GM10248 (cell line): ENCODE data around the gene GPR108.
A peak's percentile ranks its signal among the peaks of the same experiment; 100 is the strongest.
"Not testable (repeated sequence)": the region's sequence is repeated elsewhere in the genome, so short reads cannot be mapped to it uniquely, and the experiment has no call there.

Source experiments
- CTCF ChIA-PET: fragments of 300-600 bp; sonication (Branson Sonifier 250); formaldehyde crosslinking; extraction: SDS; loops from one replicate; lab custom pipeline; 2021; ENCODE audit warnings: antibody characterized with exemption; lab: Yijun Ruan, JAX
- POLR2A ChIA-PET: fragments of 350-650 bp; sonication (Branson Sonifier 250); formaldehyde crosslinking; extraction: SDS; loops from one replicate; lab custom pipeline; 2020; ENCODE audit warnings: antibody characterized with exemption; lab: Yijun Ruan, JAX
- DNase-seq: peaks from one replicate; pipeline ENCODE4 v3.0.0; 2012; ENCODE audit errors: extremely low spot score
- CTCF ChIP-seq: IDR thresholded peaks from 2 replicates; pipeline ENCODE4 v1.5.1; 2012; ENCODE audit warnings: mild to moderate bottlenecking, low read depth; ENCODE audit errors: extremely low read depth, missing control alignments, control extremely low read depth

GPR108 gene

GRCh38 chr19:6711605-6712004, 25.8 kb downstream of the GPR108 start:
- POLR2A ChIA-PET = no interaction called here
- TF ChIP-seq CTCF = no peak
- no peak for DNase-seq
- CTCF ChIA-PET = interaction anchor here (0.7 to 1.2 kb wide), 2 partner anchors 17 to 24 kb away, joined by 3 read pairs; no protein-coding TSS in a partner anchor

GRCh38 chr19:6711078-6711361, 26.4 kb downstream of the GPR108 start:
- CTCF ChIA-PET = interaction anchor here (0.7 to 1.2 kb wide), 2 partner anchors 18 to 25 kb away, joined by 3 read pairs; no protein-coding TSS in a partner anchor
- TF ChIP-seq CTCF = no peak
- POLR2A ChIA-PET = no interaction called here
- no peak for DNase-seq

DNA sequence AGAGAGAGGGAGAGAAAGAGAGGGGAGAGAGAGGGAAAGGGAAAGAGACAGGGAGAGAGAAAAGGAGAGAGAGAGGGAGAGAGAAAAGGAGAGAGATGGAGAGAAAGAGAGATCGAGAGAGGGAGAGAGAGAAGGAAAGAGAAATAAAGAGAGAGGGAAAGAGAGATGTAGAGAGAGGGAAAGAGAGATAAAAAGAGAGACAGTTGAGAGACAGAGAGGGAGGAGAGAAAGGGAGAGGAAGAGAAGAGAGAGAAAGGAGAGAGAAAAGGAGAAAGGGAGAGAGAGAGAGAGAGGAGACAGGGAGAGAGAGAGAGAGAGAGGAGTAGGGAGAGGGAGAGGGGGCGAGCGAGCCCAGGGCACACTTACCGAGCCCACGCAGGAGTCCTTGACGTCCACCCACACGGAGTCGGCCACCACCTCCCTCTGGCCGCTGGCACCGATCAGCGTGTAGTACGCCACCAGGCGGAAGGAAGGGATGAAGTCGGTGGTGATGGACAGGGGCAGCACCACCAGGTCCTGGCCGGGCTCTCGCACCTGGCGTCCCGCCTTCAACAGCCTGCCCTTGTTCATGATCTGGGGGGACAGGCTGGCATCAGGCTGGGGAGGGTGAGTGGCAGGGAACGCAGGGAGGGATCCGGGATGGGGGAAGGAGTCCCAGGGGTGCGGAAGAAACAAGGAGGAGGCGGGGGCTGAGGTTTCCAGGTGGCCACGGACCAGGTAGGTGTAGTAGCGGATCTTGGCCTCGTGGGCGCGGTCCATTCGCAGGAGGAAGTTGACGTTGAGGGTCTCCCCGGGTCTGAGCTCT, 26.9 kb downstream of the GPR108 start:
- ChIA-PET POLR2A (no interaction called here), CTCF (interaction anchor here (0.7 to 1.2 kb wide), 2 partner anchors 18 to 25 kb away, joined by 3 read pairs; no protein-coding TSS in a partner anchor)
- peak; percentile 3 for TF ChIP-seq CTCF
- DNase-seq = no peak

DNA sequence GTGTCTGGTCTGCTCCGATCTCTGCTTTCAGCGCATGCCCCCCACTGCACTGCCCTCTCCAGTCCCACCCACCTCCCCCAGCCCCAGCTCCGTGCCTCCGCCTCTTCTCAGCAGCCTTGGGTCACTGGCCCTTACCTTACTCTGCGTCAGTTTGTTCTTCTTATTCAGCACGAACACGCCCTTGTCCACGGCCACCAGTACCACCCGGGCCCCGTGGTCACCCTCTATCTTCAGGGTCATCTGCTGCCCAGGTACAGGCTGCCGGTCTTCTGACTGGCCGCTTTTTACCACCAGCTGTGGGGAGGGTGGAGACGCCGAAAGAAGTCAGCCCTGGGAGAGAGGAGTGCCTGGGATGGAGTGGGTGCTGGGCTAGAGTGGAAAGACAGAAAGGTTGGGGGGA, 27.8 kb downstream of the GPR108 start:
- ChIA-PET POLR2A (no interaction called here), CTCF (no interaction called here)
- TF ChIP-seq CTCF = no peak
- no peak for DNase-seq

- DNase-seq, CTCF ChIA-PET: not testable (repeated sequence)
- POLR2A ChIA-PET = interaction anchor here (0.7 kb wide), 1 partner anchor 20 kb away, joined by 13 read pairs; no protein-coding TSS in a partner anchor
These were observed 28.5 kb downstream of the GPR108 start for GRCh38 chr19:6708913-6709312.

- ChIA-PET CTCF (no interaction called here), POLR2A (interaction anchor here (0.7 kb wide), 1 partner anchor 21 kb away, joined by 13 read pairs; no protein-coding TSS in a partner anchor)
- TF ChIP-seq CTCF = no peak
- no peak for DNase-seq
These were observed 29.0 kb downstream of the GPR108 start for GRCh38 chr19:6708346-6708745.

DNA sequence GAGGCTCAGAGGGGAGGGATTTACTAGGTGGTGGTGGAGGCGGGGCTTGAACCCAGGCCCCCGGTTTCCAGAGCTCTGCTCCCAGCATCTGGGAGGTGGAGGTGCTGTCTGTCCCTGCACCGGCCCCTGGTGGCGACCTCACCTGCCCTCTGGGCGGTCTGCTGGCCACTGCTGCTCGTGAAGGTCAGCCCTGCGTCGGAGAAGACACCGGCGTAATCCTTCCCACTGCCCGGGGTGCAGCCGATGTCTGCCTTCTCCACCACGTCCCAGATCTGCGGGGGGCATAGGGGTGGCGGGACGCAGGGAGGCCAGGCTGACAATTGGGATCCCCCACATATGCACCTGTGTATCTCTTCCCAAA, 29.7 kb downstream of the GPR108 start:
- DNase-seq = no peak
- ChIA-PET POLR2A (no interaction called here), CTCF (no interaction called here)
- no peak for TF ChIP-seq CTCF
